Effector memory CD4-positive, alpha-beta T cell (primary cell): ENCODE results near the gene SCFD1.
"Not testable (repeated sequence)": the region's sequence is repeated elsewhere in the genome, so short reads cannot be mapped to it uniquely, and the experiment has no call there.

Experiments
- DNase-seq, 3 donors: peaks; one replicate each; pipeline ENCODE4 v3.0.0-alpha.2; 2020
- H3K27ac ChIP-seq: 2 replicates; pipeline ENCODE4 v1.7.0; 2013; ENCODE audit warnings: mild to moderate bottlenecking, low read length, moderate library complexity; ENCODE audit not compliant: insufficient read depth, poor library complexity, severe bottlenecking
- H3K27me3 ChIP-seq: replicated peaks from 2 replicates; pipeline ENCODE4 v1.7.0; 2013; ENCODE audit warnings: mild to moderate bottlenecking, low read length; ENCODE audit not compliant: insufficient read depth, control insufficient read depth, poor library complexity, severe bottlenecking
- H3K36me3 ChIP-seq: 2 replicates; pipeline ENCODE4 v1.7.0; 2013; ENCODE audit warnings: mild to moderate bottlenecking, low read length, moderate library complexity; ENCODE audit not compliant: control insufficient read depth, insufficient read depth
- H3K4me1 ChIP-seq: 2 replicates; pipeline ENCODE4 v1.7.0; 2013; ENCODE audit warnings: low read length, mild to moderate bottlenecking; ENCODE audit not compliant: control insufficient read depth, insufficient read depth, poor library complexity, severe bottlenecking
- H3K4me3 ChIP-seq: 2 replicates; pipeline ENCODE4 v1.7.0; 2013; ENCODE audit warnings: low read length, low read depth, mild to moderate bottlenecking; ENCODE audit not compliant: insufficient read depth, poor library complexity, severe bottlenecking
- H3K9me3 ChIP-seq: 2 replicates; pipeline ENCODE4 v1.7.0; 2013; ENCODE audit warnings: mild to moderate bottlenecking, low read length, moderate library complexity; ENCODE audit not compliant: control insufficient read depth

SCFD1 gene

DNA sequence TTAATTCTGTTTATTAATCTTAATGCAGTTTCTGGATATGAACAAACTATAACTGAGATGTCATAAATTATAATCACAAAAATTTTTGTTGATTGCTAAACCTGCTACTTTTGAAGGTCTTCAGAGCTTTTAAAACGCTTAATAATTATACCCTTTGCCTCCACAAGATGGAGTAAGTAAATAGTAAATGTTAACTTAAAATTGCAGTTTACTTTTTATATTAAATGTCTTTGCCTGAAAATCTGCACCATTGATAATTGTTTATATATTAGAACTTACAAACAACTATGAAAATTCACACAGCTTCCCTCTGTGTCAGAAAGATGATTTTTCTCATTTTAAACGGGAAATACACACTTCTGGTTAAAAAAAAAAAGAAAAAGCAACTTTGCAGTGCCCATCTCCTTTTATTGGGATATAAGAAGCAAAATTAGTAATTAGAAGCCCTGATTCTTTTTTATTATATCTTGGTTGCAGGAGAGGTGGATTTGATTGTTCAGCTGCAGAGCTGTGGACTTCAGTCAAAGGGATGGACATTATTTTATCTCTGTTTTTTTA, 35.6 kb downstream of the SCFD1 start:
- H3K4me3 ChIP-seq = no peak overlapping the region
- no peaks in the 10 kb centered on the region for H3K27me3 ChIP-seq
- H3K9me3 ChIP-seq = no peaks in the 10 kb centered on the region
- no peaks in the 10 kb centered on the region for H3K4me1 ChIP-seq
- H3K27ac ChIP-seq = no peak overlapping the region
- DNase-seq = no peak
- peaks cover 32% of the 10 kb centered on the region for H3K36me3 ChIP-seq

DNA sequence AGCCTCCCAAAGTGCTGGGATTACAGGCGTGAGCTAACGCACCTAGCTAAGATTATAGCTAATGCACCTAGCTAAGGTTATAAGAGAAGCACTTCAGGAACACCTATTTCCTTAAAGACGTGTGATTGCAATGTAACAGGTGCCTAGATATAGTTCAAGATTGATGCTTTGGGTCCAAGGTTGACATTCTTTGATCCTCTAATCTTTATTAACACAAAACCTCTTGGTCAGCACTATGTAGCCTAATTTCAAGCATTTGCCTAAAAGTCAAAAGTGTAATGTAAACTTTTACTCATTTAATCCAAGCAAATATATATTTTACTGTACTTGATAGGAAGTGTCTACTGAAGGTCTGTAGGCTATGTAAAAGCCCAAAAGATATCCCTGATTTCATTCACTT, 36.5 kb downstream of the SCFD1 start:
- no peaks in the 10 kb centered on the region for H3K27me3 ChIP-seq
- H3K27ac ChIP-seq = no peak overlapping the region
- H3K9me3 ChIP-seq = no peaks in the 10 kb centered on the region
- H3K36me3 ChIP-seq = peaks cover 22% of the 10 kb centered on the region
- no peak for DNase-seq
- H3K4me1 ChIP-seq = no peaks in the 10 kb centered on the region
- H3K4me3 ChIP-seq = no peak overlapping the region

DNA sequence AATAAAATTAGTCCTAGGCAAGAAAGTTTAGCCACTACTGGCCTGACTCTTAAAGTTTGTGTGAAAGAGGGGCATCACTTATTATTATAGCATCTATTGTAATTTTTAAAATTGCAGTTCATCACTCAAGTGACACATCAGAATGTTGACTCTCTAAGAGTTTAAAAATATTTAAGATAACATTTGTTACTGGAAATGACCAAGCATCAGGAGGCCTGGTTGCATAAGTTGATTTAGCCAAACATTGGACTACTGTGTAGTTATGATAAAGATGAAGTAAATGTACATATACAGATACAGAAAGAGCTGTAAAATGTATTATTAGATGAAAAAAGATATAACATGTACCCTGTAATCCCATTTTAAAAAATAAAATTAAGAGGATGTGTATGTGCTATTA, 47.5 kb downstream of the SCFD1 start:
- Histone ChIP-seq H3K4me3 (no peak overlapping the region), H3K36me3 (peaks cover 4% of the 10 kb centered on the region), H3K27ac (no peak overlapping the region), H3K27me3 (no peaks in the 10 kb centered on the region), H3K9me3 (no peaks in the 10 kb centered on the region), H3K4me1 (no peaks in the 10 kb centered on the region)
- DNase-seq = no peak

DNA sequence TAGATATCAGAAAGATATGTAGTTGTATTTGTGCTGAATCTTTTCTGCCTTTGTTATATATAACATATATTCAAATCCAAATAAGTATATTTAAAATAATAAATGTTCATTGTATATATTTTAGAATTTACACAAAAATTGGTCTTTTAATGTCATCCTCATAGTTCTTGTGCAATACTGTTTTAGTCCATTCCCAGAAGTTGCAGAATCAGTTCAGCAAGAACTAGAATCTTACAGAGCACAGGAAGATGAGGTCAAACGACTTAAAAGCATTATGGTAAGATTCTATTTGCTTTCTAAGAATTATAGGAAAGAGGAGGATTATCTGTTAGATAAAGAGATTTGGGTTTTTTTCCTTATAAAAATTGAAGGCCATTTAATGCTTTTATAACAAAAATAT, 51.0 kb downstream of the SCFD1 start:
- Histone ChIP-seq H3K4me3 (no peak overlapping the region), H3K27me3 (no peaks in the 10 kb centered on the region), H3K9me3 (no peaks in the 10 kb centered on the region), H3K27ac (no peak overlapping the region), H3K36me3 (peaks cover 4% of the 10 kb centered on the region), H3K4me1 (no peaks in the 10 kb centered on the region)
- no peak for DNase-seq

DNA sequence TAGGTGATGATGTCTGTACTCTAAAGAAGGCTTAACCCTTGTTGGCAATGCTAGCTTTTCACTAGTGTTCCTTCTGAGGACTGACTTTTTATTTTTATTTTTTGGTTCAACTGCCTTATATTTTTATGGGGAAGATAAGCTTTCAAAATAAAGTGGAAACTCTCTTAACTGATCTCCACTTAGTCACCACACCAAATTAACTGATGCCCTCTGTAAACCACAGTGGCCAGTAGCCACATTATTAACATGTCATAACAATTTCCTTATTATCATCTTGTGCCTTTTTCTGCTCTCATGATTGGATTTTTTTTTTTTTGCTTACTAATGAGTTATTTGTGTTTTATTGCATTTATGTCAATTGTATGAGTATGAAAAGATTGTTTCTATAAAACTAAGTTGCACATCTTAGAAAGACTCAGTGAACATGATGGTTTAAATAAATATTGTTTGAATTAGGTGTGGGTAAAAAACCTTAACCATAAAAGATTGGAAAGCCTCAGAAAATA, 56.9 kb downstream of the SCFD1 start:
- H3K27me3 ChIP-seq = no peaks in the 10 kb centered on the region
- no peaks in the 10 kb centered on the region for H3K9me3 ChIP-seq
- H3K27ac ChIP-seq = no peak overlapping the region
- peaks cover 2% of the 10 kb centered on the region for H3K36me3 ChIP-seq
- no peaks in the 10 kb centered on the region for H3K4me1 ChIP-seq
- no peak for DNase-seq
- H3K4me3 ChIP-seq = no peak overlapping the region

DNA sequence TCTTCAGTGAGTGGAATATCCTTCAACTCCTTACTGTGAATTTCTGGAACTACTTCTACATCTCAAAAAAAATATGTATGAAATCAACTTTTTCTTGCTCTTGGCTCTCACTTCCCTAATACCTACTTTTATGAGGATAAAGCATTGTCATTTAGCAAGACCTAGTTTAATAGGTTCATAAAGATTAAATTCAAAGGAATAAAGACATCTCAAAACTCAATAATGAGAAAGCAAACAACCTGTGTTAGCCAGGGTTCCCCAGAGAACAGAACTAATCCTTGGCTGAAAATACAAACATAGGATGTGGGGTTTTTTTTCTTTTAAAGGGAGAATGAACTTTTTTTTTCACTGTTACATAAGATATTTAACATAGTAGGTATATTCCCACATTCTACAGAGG, 57.9 kb downstream of the SCFD1 start:
- no peak overlapping the region for H3K4me3 ChIP-seq
- H3K27ac ChIP-seq = no peak overlapping the region
- peaks cover 7% of the 10 kb centered on the region for H3K36me3 ChIP-seq
- no peaks in the 10 kb centered on the region for H3K4me1 ChIP-seq
- no peaks in the 10 kb centered on the region for H3K27me3 ChIP-seq
- DNase-seq = no peak
- no peaks in the 10 kb centered on the region for H3K9me3 ChIP-seq

DNA sequence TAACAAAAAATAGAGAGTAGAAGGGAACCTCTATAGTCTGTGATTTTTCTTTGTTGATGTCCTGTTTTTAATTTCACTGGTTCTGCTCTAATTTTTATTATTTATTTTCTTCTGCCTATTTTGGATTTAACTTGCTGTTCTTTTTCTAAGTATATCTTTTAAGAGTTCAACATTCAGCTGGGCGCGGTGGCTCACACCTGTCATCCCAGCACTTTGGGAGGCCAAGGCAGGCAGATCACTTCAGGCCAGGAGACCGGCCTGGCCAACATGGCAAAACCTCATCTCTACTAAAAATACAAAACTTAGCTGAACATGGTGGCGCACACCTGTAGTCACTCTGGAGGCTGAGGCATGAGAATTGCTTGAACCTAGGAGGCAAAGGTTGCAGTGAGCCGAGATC, 58.7 kb downstream of the SCFD1 start:
- not testable (repeated sequence) for H3K9me3 ChIP-seq, H3K27me3 ChIP-seq, H3K4me1 ChIP-seq, H3K36me3 ChIP-seq, DNase-seq, H3K4me3 ChIP-seq, H3K27ac ChIP-seq

DNA sequence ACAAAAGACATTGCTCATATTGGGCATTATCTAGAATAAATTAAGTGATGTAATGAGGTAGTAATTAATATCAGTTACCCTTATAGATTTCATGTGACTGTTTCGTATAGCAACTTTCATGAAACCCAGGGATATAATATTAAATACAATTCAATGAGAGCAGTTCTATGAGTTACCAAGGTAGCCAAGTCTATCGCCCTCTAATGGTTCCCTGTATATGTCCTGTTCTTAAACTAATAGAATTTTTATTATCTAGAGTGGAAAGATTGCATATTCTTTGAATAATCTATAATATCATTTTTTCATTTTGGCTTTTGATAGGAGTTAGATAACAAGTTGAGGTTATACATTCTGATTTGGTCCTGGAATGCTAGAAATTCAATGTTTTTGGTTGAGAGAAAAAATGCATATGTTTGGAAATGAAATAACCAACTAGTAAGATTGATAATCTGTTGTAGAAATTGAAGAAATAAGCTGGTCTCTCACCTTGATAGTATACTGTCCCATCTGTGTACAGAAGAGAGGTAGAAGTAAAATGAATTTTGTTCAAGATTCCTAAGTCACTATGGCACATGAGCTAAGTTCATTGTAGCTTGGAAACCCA, 59.7 kb downstream of the SCFD1 start:
- H3K36me3 ChIP-seq = peaks cover 7% of the 10 kb centered on the region

DNA sequence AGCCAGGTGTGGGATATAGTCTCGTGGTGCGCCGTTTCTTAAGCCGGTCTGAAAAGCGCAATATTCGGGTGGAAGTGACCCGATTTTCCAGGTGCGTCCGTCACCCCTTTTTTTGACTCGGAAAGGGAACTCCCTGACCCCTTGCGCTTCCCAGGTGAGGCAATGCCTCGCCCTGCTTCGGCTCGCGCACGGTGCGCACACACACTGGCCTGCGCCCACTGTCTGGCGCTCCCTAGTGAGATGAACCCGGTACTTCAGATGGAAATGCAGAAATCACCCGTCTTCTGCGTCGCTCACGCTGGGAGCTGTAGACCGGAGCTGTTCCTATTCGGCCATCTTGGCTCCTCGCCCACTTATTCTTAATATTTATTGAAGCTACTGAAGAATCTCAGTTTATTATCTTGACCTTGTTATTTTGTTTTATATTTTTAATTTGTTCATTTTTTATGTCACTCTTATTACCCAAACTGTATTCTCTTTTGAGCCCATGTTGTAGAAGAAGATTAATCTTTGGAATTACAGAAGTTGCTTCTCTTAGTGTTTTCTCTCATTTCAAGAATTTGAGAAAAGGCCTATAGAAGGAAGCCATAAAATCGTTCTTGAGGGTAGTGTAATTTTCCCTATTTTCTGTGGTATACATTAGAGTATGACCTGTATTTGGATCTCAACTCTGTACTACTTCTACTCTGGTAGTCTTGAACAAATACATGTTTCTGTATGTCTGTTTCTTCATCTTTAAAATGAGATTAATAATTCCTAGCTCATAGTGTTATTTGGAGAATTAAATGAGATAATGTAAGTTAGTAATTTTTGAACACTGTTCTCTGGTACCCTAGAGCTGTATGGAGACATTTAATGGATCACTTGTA, 68.6 kb downstream of the SCFD1 start:
- H3K36me3 ChIP-seq, H3K27me3 ChIP-seq, H3K4me1 ChIP-seq, H3K9me3 ChIP-seq, H3K4me3 ChIP-seq: not testable (repeated sequence)
- H3K27ac ChIP-seq = peak overlapping the region; percentile 43
- DNase-seq = peak in 1 of 3 donors; percentile 0

More for the DNA sequence above, 59.7 kb downstream of the SCFD1 start:
- Histone ChIP-seq H3K9me3 (no peaks in the 10 kb centered on the region), H3K4me1 (no peaks in the 10 kb centered on the region), H3K27me3 (no peaks in the 10 kb centered on the region), H3K27ac (no peak overlapping the region), H3K4me3 (no peak overlapping the region)
- DNase-seq = no peak
